Measurements from ENCODE around the gene COG5. TPM values are rescaled to one million over a fixed set of nuclear protein-coding genes. Genes with fewer than 3 reads are reported as not detected.
A peak's percentile ranks its signal among the peaks of the same experiment; 100 is the strongest.

The COG5 gene
- total RNA-seq = 47.8 TPM

- DNase-seq = peak; percentile 80
These were observed at the start of gene COG5, which contains the start of gene DUS4L for GRCh38 chr7:107563775-107564552. Gene COG5, minus strand, starts transcription at chr7:107563920. Its CDS starts 24 bp downstream, at chr7:107563896. Gene DUS4L, plus strand, starts transcription at chr7:107563971. Its CDS starts 3,100 bp downstream, at chr7:107567071.

GRCh38 chr7:107613439-107613838 is 49.7 kb upstream of the COG5 start:
- no peak for DNase-seq

DNA sequence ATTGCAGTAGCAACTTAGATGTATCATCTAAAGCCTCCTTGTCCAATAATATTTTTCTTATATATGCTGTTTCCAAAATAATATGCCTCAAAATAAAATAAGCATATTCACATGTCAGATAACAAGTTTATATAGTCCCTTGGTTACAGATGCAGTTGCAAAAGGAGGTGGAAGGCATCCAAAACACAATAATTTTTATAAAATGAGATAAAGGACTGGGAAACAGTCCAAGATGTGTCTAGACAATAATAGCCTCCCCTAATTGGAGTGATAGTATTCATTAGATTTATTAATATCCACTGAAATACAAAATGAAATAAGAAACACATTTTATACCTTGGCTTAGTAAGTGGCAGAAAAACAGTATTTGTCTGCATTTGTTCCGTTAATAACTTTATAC is 46.6 kb upstream of the COG5 start:
- peak; percentile 51 for DNase-seq

- DNase-seq = peak; percentile 88
These were observed 46.1 kb upstream of the COG5 start for GRCh38 chr7:107609811-107610261.

GRCh38 chr7:107606303-107606702 is 42.6 kb upstream of the COG5 start:
- no peak for DNase-seq

DNA sequence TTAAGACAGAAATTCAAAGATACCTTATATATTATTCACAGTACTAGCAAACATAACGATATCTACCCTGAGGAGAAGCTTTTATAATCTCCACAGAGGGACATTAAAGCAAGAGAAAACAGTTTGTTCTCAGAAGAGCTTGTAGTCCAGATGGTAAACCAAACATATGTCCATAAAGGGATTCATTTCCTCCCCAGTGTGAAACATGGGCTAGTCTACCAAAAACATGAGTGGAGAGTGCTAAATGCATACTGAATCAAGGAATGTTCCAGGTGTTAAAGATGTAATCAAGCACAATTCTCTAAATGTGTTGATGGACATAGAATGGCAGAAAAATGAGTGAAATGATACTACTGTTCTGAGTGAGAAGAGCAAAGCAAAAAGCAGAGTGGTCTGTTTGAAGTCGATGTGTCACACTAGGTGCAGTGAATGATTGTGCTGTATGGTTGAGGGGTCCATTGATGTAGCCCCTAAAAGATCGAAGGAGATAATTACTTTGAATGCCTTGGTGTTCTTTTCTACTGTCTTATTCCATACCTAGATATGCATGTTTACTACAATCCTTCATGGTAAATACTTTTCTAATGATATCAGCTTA is 41.6 kb upstream of the COG5 start:
- no peak for DNase-seq

GRCh38 chr7:107600816-107601215 is 37.1 kb upstream of the COG5 start:
- DNase-seq = no peak

- no peak for DNase-seq
These were observed 35.5 kb upstream of the COG5 start for GRCh38 chr7:107599262-107599661.

DNA sequence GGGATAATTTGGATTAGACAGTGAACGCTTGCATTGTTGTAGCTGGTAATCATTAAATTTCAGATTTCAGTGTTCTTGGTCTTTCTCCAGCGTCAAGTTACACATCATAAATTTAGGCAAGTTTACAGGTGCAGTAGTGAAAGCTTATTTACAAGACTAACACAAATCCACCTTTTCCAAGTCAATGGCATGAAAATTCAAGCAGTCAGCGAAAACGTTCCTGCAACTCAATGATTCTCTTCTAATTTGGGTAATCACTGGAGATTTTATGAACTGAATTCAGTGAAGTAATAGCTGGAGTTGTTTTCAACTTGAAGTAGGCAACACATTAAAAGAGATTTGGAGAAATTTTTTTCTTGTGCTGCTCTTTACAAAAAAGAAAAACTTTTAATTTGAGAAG is 34.2 kb upstream of the COG5 start:
- DNase-seq = no peak

DNA sequence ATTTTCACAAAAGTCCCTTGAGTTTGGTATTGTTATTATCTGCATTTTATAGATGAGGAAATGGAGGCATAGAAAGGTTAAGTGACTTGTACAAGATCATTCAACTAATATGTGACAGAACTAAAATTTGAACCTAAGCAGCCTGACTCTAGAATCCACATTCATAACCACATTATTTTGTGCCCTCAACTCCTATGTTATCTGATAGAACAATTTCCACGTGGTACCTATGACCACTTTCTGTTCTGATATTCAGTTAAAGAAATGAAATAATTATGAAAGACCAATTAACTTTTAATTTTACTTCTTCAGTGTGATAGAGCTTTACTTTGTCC is 33.8 kb upstream of the COG5 start:
- DNase-seq = no peak

DNA sequence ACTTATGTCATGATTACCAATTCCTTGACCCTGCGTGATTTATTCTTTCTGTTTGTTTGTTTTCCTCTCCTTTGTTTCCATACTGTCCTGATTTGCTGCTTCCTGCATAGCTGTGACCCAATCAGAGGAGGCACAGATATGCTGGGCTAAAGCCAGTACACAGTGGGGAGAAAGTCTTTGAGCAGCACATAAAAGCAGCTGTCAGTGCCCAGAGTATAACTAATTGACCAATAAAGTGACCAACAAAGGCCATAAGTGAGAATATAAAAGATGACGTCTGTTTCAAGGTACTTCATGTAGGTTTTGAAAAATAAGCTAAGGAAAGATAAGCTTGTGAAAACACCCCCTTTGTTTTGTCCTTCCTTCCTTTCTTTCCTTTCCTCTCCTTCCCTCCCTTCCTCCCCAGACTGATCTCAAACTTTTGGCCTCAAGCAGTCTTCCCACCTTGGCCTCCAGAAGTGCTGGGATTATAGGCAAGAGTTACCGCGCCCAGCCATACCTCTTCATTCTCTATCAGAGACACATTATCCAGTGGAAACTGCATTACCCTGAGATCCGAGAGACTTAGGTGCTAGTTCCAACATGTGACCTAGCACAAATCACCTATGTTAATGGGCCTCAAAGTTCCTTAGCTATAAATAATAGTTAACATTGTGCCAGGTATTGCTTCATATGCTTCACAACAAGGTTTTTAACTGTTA is 33.3 kb upstream of the COG5 start:
- DNase-seq = no peak

GRCh38 chr7:107594961-107595737 is 31.4 kb upstream of the COG5 start:
- no peak for DNase-seq

DNA sequence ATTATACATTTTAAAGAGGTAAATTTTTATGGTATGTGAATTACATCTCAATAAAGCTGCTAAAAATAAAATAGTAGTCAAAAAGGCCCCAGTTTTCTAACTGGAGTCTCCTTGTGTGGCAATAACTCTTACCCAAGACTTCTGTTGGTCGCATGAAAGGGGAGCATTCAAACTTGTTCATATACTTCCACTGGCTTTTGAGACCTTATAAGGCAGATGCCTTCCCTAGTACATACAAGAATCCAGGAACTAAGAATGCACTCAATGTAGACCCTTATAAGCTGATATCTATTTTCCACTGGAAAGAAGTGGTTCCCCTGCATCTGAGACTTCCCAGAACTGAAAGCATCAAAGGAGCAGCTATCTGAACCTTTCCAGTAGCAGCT is 29.3 kb upstream of the COG5 start:
- DNase-seq = no peak

DNA sequence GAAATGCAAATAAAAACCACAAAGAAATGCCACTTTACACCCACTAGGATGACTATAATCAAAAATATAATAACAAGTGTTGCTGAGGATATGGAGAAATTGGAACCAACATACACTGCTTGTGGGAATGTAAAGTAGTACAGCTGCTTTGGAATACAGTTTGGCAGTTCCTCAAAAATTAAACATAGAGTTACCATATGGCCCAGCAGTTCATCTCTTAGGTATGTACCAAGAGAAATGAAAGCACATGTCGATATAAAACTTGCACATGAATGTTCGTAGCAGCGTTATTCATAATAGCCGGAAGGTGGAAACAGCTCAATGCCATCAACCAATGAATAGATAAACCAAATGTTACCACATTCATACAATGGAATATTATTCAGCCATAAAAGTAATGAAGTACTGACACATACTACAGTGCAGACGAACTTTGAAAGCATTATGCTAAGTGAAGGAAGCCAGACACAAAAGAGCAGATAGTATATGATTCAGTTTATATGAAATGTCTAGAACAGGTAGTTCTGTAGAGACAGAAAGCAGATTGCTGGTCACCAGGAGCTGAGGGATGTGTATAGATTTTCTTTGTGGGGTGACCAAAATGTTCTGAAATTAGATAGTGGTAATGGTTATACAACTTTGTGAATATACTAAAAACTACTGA is 28.8 kb upstream of the COG5 start:
- peak; percentile 58 for DNase-seq

- DNase-seq = no peak
These were observed 27.7 kb upstream of the COG5 start for GRCh38 chr7:107591421-107591820.

GRCh38 chr7:107588529-107589130 is 24.9 kb upstream of the COG5 start:
- DNase-seq = no peak

- DNase-seq = no peak
These were observed 21.0 kb upstream of the COG5 start for GRCh38 chr7:107584716-107585115.

DNA sequence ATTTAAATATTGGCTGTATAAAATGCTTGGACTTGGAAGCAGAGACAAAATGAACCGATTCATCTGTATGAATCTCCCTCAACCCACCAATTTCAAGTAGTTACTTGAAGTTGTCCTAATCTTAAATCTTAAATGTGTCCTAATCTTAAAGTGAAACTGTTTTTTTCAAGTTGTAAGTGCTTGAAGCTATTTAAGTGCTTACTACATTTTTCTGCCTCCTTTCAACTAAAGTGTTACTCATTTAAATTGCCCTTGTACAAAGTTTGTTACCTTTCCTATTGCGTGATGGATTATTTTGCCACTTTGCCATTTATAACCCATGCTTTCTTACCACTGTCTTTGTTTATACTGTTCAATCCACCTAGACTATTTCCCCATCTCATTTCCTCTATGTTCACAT is 19.2 kb upstream of the COG5 start:
- DNase-seq = no peak

GRCh38 chr7:107581387-107582013 is 17.8 kb upstream of the COG5 start:
- no peak for DNase-seq

GRCh38 chr7:107580716-107581383 is 17.1 kb upstream of the COG5 start:
- DNase-seq = no peak
